GM19324 (cell line): ENCODE data around the gene ADGRL4.
A peak's percentile ranks its signal among the peaks of the same experiment; 100 is the strongest.
"Not testable (repeated sequence)": the region's sequence is repeated elsewhere in the genome, so short reads cannot be mapped to it uniquely, and the experiment has no call there.

ENCODE experiments used
- ATAC-seq: cut with Tn5 transposase; IDR thresholded peaks from one replicate; pipeline ENCODE4 v1.9.1; 2021; ENCODE audit warnings: mild to moderate bottlenecking, moderate library complexity; ENCODE audit not compliant: unreplicated experiment, low FRiP score

ADGRL4 gene

GRCh38 chr1:79006564-79006963 lies at the start of gene ADGRL4:
ADGRL4 (minus strand) TSS chr1:79006730; CDS start chr1:79006654, 76 bp downstream.
- ATAC-seq, result no peak

- ATAC-seq, result no peak
Observed at GRCh38 chr1:79055856-79056255, 49.3 kb upstream of the ADGRL4 start.

- ATAC-seq, result peak; percentile 86
Observed at GRCh38 chr1:79052829-79053449, 46.4 kb upstream of the ADGRL4 start.

- ATAC-seq, result no peak
Observed at GRCh38 chr1:79044974-79045650, 38.6 kb upstream of the ADGRL4 start.

GRCh38 chr1:79043506-79043905 lies 37.0 kb upstream of the ADGRL4 start:
- no peak for ATAC-seq

GRCh38 chr1:79042539-79042938 lies 36.0 kb upstream of the ADGRL4 start:
- no peak for ATAC-seq

GRCh38 chr1:79042117-79042516 lies 35.6 kb upstream of the ADGRL4 start:
- ATAC-seq, result no peak

- ATAC-seq, result no peak
Observed at GRCh38 chr1:79041666-79042065, 35.1 kb upstream of the ADGRL4 start.

- peak; percentile 73 for ATAC-seq
Observed at GRCh38 chr1:79040424-79041082, 34.0 kb upstream of the ADGRL4 start.

GRCh38 chr1:79037085-79037484 lies 30.6 kb upstream of the ADGRL4 start:
- no peak for ATAC-seq

- ATAC-seq, result no peak
Observed at GRCh38 chr1:79012500-79012899, 6.0 kb upstream of the ADGRL4 start.

GRCh38 chr1:79010589-79010988 lies 4.1 kb upstream of the ADGRL4 start:
- ATAC-seq, result no peak

- ATAC-seq, result no peak
Observed at GRCh38 chr1:79005945-79006344, 585 bp downstream of the ADGRL4 start.

GRCh38 chr1:79004916-79005315 lies 1.6 kb downstream of the ADGRL4 start:
- ATAC-seq, result no peak

- ATAC-seq, result no peak
Observed at GRCh38 chr1:78996791-78997190, 9.7 kb downstream of the ADGRL4 start.

- no peak for ATAC-seq
Observed at GRCh38 chr1:78987042-78987441, 19.5 kb downstream of the ADGRL4 start.

GRCh38 chr1:78980511-78980910 lies 26.0 kb downstream of the ADGRL4 start:
- ATAC-seq, result no peak

GRCh38 chr1:78972723-78973122 lies 33.8 kb downstream of the ADGRL4 start:
- no peak for ATAC-seq

- not testable (repeated sequence) for ATAC-seq
Observed at GRCh38 chr1:78967091-78967490, 39.4 kb downstream of the ADGRL4 start.

- ATAC-seq, result no peak
Observed at GRCh38 chr1:78958711-78959110, 47.8 kb downstream of the ADGRL4 start.

GRCh38 chr1:78950826-78951225 lies 55.7 kb downstream of the ADGRL4 start:
- ATAC-seq, result no peak

- ATAC-seq, result no peak
Observed at GRCh38 chr1:78949227-78949626, 57.3 kb downstream of the ADGRL4 start.
